PFSK-1 (cell line): ENCODE results near the gene CFD.

ENCODE experiments used
- POLR2AphosphoS5 ChIP-seq: IDR thresholded peaks from 2 replicates; pipeline ENCODE4 v1.6.1; 2012; ENCODE audit warnings: low read depth, mild to moderate bottlenecking, control low read depth, low read length, moderate library complexity
- REST ChIP-seq, 2 experiments: IDR thresholded peaks; 2 replicates each; pipeline versions ENCODE4 v1.6.1 to v1.8.0; 2011 to 2012; ENCODE audit warnings: low read depth in 2 of 2, low read length in 2 of 2, control low read depth in 1 of 2, inconsistent platforms in 1 of 2, mild to moderate bottlenecking in 1 of 2, moderate library complexity in 1 of 2; ENCODE audit not compliant: insufficient read depth in 1 of 2
- TAF1 ChIP-seq: IDR thresholded peaks from 2 replicates; pipeline ENCODE4 v1.6.1; 2012; ENCODE audit warnings: low read length, control low read depth, borderline replicate concordance; ENCODE audit not compliant: insufficient read depth

GRCh38 chr19:912181-913079 is 53.0 kb downstream of the CFD start:
- TF ChIP-seq POLR2AphosphoS5 (no peak), REST (IDR thresholded peaks at IDR 0.05; ENCODE audit: insufficient read depth in 1 of 2, low read depth in 2 of 2, low read length in 2 of 2) (no peak), TAF1 (no peak)
